ENCODE data around the gene GPR107. TPM values are rescaled to one million over a fixed set of nuclear protein-coding genes. Genes with fewer than 3 reads are reported as not detected.

GPR107 gene
- total RNA-seq, 2 experiments from 2014 or later, result 18.2 to 19.0 TPM

- Mint-ChIP-seq H3K27me3 (no peaks in the 10 kb centered on the region), H3K27ac (peak overlapping the region; percentile 92)
- intact Hi-C loops (cut with micrococcal nuclease), result no loop called here
Observed at GRCh38 chr9:130053109-130053503, 600 bp upstream of the GPR107 start.

GRCh38 chr9:130054325-130054786, 650 bp downstream of the GPR107 start:
- no peak for ATAC-seq

More at GRCh38 chr9:130053109-130053503, 600 bp upstream of the GPR107 start:
- TF ChIP-seq CTCF (IDR thresholded peaks at IDR 0.05), result no peak
- H3K36me3 Mint-ChIP-seq (ENCODE audit: low read depth), result peaks cover 2% of the 10 kb centered on the region
- H3K9me3 Mint-ChIP-seq, result no peaks in the 10 kb centered on the region
- POLR2A ChIA-PET, result interaction anchor here (0.6 to 1.8 kb wide), 13 partner anchors 8 to 190 kb away, joined by 3 to 10 read pairs (median 4); partner anchors contain the start of gene FNBP1
- ATAC-seq, result no peak
- peak overlapping the region; percentile 94 for H3K4me3 Mint-ChIP-seq
- CTCF ChIA-PET, result interaction anchor here (0.8 to 1.7 kb wide), 8 partner anchors 9 to 168 kb away, joined by 3 to 10 read pairs (median 4); partner anchors contain the start of gene FNBP1
- peaks cover 25% of the 10 kb centered on the region for H3K4me1 Mint-ChIP-seq (ENCODE audit: low read depth)
- no peak for DNase-seq

DNA sequence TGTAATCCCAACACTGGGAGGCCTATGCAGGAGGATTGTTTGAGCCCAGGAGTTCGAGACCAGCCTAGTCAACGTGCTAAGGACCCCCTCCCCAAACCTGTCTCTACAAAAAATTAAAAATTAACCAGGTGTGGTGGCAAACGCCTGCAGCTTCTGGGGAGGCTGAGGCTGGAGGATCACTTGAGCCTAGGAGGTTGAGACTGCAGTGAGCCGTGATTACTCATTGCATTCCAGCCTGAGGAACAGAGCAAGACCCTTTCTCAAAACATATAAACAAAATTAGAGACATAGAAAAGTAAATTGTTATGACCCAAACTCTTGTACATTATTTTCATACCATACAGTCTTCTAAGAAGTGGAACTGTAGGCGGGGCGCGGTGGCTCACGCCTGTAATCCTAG, 1.1 kb downstream of the GPR107 start:
- DNase-seq (no peak), ATAC-seq (no peak)
- ChIA-PET POLR2A (interaction anchor here (1.0 to 1.6 kb wide), 2 partner anchors 10 to 121 kb away, joined by 3 to 6 read pairs; no protein-coding TSS in a partner anchor), CTCF (interaction anchor here (1.2 kb wide), 1 partner anchor 9 kb away, joined by 3 read pairs; no protein-coding TSS in a partner anchor)
- peak overlapping the region; percentile 94 for H3K4me3 Mint-ChIP-seq
- H3K27me3 Mint-ChIP-seq, result no peaks in the 10 kb centered on the region
- H3K36me3 Mint-ChIP-seq (ENCODE audit: low read depth), result peaks cover 9% of the 10 kb centered on the region
- peaks cover 29% of the 10 kb centered on the region for H3K4me1 Mint-ChIP-seq (ENCODE audit: low read depth)
- peak overlapping the region; percentile 92 for H3K27ac Mint-ChIP-seq
- intact Hi-C loops (cut with micrococcal nuclease), result no loop called here
- no peak for TF ChIP-seq CTCF (IDR thresholded peaks at IDR 0.05)
- no peaks in the 10 kb centered on the region for H3K9me3 Mint-ChIP-seq

More at GRCh38 chr9:130054325-130054786, 650 bp downstream of the GPR107 start:
- Mint-ChIP-seq H3K4me1 (ENCODE audit: low read depth) (peaks cover 29% of the 10 kb centered on the region), H3K27ac (peak overlapping the region; percentile 92), H3K9me3 (no peaks in the 10 kb centered on the region), H3K27me3 (no peaks in the 10 kb centered on the region), H3K4me3 (peak overlapping the region; percentile 94), H3K36me3 (ENCODE audit: low read depth) (peaks cover 9% of the 10 kb centered on the region)
- intact Hi-C loops (cut with micrococcal nuclease), result no loop called here
- CTCF ChIA-PET, result interaction anchor here (1.2 to 1.6 kb wide), 4 partner anchors 10 to 97 kb away, joined by 3 to 10 read pairs (median 7); no protein-coding TSS in a partner anchor
- POLR2A ChIA-PET, result interaction anchor here (0.7 to 1.8 kb wide), 8 partner anchors 9 to 166 kb away, joined by 3 to 10 read pairs (median 5); partner anchors contain the start of gene FNBP1
- no peak for DNase-seq
- TF ChIP-seq CTCF (IDR thresholded peaks at IDR 0.05), result no peak

DNA sequence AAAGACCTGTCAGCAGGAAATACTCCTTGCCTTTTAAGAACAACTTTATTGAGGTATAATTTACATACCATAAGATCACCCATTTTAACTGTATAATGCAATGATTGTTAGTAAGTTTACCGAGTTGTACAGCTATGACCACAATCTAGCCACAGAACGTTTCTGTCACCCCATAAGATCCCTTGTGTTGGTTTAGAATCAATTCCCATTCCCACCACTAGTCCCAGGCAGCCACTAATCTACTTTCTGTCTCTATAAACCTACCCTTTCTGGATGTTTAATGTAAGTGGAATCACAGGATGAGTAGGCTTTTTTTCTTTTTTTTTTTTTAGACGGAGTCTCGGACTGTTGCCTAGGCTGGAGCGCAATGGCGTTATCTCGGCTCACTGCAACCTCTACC, 4.4 kb downstream of the GPR107 start:
- peaks cover 22% of the 10 kb centered on the region for H3K4me1 Mint-ChIP-seq (ENCODE audit: low read depth)
- CTCF ChIA-PET, result interaction anchor here (0.6 to 4.5 kb wide), 9 partner anchors 11 to 643 kb away, joined by 3 to 31 read pairs (median 3); no protein-coding TSS in a partner anchor
- peak; percentile 22 for DNase-seq
- ATAC-seq, result no peak
- intact Hi-C loops (cut with micrococcal nuclease), result no loop called here
- no peak overlapping the region for H3K27ac Mint-ChIP-seq
- H3K9me3 Mint-ChIP-seq, result no peaks in the 10 kb centered on the region
- H3K4me3 Mint-ChIP-seq, result no peak overlapping the region
- no peaks in the 10 kb centered on the region for H3K27me3 Mint-ChIP-seq
- POLR2A ChIA-PET, result interaction anchor here (0.7 to 1.4 kb wide), 3 partner anchors 12 to 173 kb away, joined by 3 to 4 read pairs (median 3); no protein-coding TSS in a partner anchor
- TF ChIP-seq CTCF (IDR thresholded peaks at IDR 0.05), result peak; percentile 31
- H3K36me3 Mint-ChIP-seq (ENCODE audit: low read depth), result peaks cover 9% of the 10 kb centered on the region

DNA sequence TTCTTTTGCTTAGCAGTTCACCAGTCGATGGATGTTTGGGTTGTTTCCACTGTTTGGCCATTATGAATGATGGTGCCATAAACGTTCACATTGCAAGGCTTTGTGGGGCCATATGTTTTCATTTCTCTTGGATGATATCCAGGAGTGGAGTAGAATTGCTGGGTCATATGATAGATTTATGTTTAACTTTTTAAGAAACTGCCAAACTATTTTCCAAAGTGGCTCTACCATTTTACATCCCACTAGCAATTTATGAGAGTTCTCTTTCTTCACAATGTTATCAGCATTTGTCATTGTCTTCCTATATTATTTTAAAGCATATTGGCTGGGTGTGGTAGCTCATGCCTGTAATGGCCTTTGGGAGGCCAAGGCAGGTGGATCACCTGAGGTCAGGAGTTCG, 5.2 kb downstream of the GPR107 start:
- DNase-seq (no peak), ATAC-seq (no peak)
- intact Hi-C loops (cut with micrococcal nuclease), result no loop called here
- Mint-ChIP-seq H3K27me3 (no peaks in the 10 kb centered on the region), H3K36me3 (ENCODE audit: low read depth) (peaks cover 9% of the 10 kb centered on the region), H3K4me1 (ENCODE audit: low read depth) (peaks cover 23% of the 10 kb centered on the region), H3K4me3 (no peak overlapping the region), H3K9me3 (no peaks in the 10 kb centered on the region), H3K27ac (no peak overlapping the region)
- CTCF ChIA-PET, result interaction anchor here (0.5 to 4.5 kb wide), 4 partner anchors 10 to 178 kb away, joined by 3 to 31 read pairs (median 4); no protein-coding TSS in a partner anchor
- TF ChIP-seq CTCF (IDR thresholded peaks at IDR 0.05), result no peak
- POLR2A ChIA-PET, result interaction anchor here (0.7 to 1.4 kb wide), 3 partner anchors 11 to 174 kb away, joined by 3 to 4 read pairs (median 3); no protein-coding TSS in a partner anchor

All from activated CD8-positive, alpha-beta T cell treated with anti-CD3 and anti-CD28 coated beads for 36 hours (primary cell).